ENCODE data around the gene SLC12A8.

Gene SLC12A8

DNA sequence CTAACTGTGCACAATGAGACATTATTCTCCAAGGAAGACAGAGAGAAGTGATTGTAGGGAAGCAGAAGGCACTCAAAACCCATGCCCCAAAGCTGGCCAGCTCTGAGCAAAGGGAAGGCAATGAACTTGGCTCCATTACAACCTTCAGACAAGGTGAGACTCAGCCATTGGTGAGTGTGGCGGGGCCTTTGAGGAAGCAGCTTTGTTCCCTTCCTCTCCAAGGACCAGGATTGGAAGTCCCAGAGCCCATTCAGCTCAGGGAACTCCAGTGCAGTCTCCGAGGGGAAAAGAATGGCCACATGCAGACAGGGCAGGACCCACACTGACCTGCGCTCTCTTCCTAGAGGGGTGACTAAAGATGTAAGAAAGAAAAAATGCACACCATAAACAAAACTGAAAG, 179.9 kb downstream of the SLC12A8 start:
- Histone ChIP-seq H3K4me3 (no peak overlapping the region), H3K27ac (no peak overlapping the region)
- TF ChIP-seq, protein P1, sequence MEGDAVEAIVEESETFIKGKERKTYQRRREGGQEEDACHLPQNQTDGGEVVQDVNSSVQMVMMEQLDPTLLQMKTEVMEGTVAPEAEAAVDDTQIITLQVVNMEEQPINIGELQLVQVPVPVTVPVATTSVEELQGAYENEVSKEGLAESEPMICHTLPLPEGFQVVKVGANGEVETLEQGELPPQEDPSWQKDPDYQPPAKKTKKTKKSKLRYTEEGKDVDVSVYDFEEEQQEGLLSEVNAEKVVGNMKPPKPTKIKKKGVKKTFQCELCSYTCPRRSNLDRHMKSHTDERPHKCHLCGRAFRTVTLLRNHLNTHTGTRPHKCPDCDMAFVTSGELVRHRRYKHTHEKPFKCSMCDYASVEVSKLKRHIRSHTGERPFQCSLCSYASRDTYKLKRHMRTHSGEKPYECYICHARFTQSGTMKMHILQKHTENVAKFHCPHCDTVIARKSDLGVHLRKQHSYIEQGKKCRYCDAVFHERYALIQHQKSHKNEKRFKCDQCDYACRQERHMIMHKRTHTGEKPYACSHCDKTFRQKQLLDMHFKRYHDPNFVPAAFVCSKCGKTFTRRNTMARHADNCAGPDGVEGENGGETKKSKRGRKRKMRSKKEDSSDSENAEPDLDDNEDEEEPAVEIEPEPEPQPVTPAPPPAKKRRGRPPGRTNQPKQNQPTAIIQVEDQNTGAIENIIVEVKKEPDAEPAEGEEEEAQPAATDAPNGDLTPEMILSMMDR (IDR thresholded peaks at IDR 0.05) = no peak
- DNase-seq (ENCODE audit: low spot score) = no peak

Measured in coronary artery (tissue), 2 donors.